ENCODE measurements around the gene XXYLT1. TPM values are rescaled to one million over a fixed set of nuclear protein-coding genes. Genes with fewer than 3 reads are reported as not detected.

The XXYLT1 gene
- total and polyA plus RNA-seq, 2 of the 8 experiments (the other 6 are each of a cell fraction or from before 2014, with no cell fraction given): 18.9 to 23.8 TPM

- Histone ChIP-seq H3K4me2 (ENCODE audit: insufficient read depth in 1 of 2, low read depth in 2 of 2, low read length in 2 of 2) (no peak overlapping the region), H4K8ac (ENCODE audit: extremely low read depth, insufficient read depth, low read length) (no peak overlapping the region), H3K9ac (replicated peaks in 1 of 4; ENCODE audit: extremely low read depth in 1 of 4, low read depth in 3 of 4, low read length in 3 of 4) (no peak overlapping the region), H3K4ac (replicated peaks; ENCODE audit: insufficient read length, low read depth, low read length) (no peak overlapping the region), H2BK5ac (ENCODE audit: low read depth, low read length) (no peak overlapping the region), H3K4me3 (ENCODE audit: extremely low read depth in 1 of 4, insufficient read depth in 2 of 4, low read depth in 3 of 4, low read length in 4 of 4) (no peak overlapping the region), H3K18ac (ENCODE audit: extremely low read depth, low read length) (no peak overlapping the region), H4K5ac (ENCODE audit: insufficient read length, low read depth, low read length) (no peak overlapping the region), H2BK15ac (ENCODE audit: low read length) (no peak overlapping the region), H3K27ac (ENCODE audit: low read depth, low read length) (no peak overlapping the region), H3K4me1 (replicated peaks in 1 of 4; ENCODE audit: control insufficient read depth in 3 of 4, insufficient read depth in 4 of 4, low read length in 3 of 4) (peaks cover 0 to 11% (median 5%) of the 10 kb centered on the region in 4 experiments; a peak in 4 of 7 replicates), H3K23ac (ENCODE audit: insufficient read length) (no peak overlapping the region), H2BK12ac (ENCODE audit: low read depth, low read length) (no peak overlapping the region), H3K36me3 (ENCODE audit: control insufficient read depth in 2 of 4, insufficient read depth in 4 of 4, low read length in 3 of 4) (no peaks in the 10 kb centered on the region), H2AK5ac (ENCODE audit: low read depth, low read length) (no peak overlapping the region), H3K79me2 (ENCODE audit: control insufficient read depth in 1 of 2, insufficient read depth in 2 of 2, low read length in 2 of 2) (no peaks in the 10 kb centered on the region), H2BK120ac (replicated peaks; ENCODE audit: low read depth, low read length) (no peak overlapping the region), H2AFZ (ENCODE audit: low read length) (no peak overlapping the region), H3K27me3 (replicated peaks in 1 of 4; ENCODE audit: control insufficient read depth in 3 of 4, extremely low read depth in 1 of 4, insufficient read depth in 3 of 4, low read length in 3 of 4) (no peaks in the 10 kb centered on the region), H3K9me3 (ENCODE audit: insufficient read depth in 2 of 2, low read depth in 1 of 2, low read length in 1 of 2) (no peaks in the 10 kb centered on the region), H3K14ac (ENCODE audit: insufficient read length) (no peak overlapping the region), H2BK20ac (ENCODE audit: low read length) (no peak overlapping the region), H3K56ac (replicated peaks; ENCODE audit: insufficient read length, low read depth, low read length) (no peak overlapping the region), H4K20me1 (replicated peaks in 1 of 2; ENCODE audit: control insufficient read depth in 1 of 2, insufficient read depth in 2 of 2, low read length in 2 of 2) (peaks cover 0 to 2% of the 10 kb centered on the region in 2 experiments), H3K23me2 (ENCODE audit: low read depth, low read length) (no peaks in the 10 kb centered on the region), H3K79me1 (ENCODE audit: low read depth, low read length) (no peaks in the 10 kb centered on the region; the same call in 1 of the 2 replicates), H4K91ac (replicated peaks; ENCODE audit: insufficient read length, low read length) (no peak overlapping the region)
- TF ChIP-seq CHD1 (IDR thresholded peaks at IDR 0.05; ENCODE audit: low read depth, low read length) (no peak), E2F6 (IDR thresholded peaks at IDR 0.05) (0 out of 2 replicates have a peak, but pooled peaks have one; percentile 46), TAF1 (IDR thresholded peaks at IDR 0.05; ENCODE audit: low read depth, low read length) (no peak), POLR2A (IDR thresholded peaks at IDR 0.05; ENCODE audit: control extremely low read depth in 1 of 2, low read depth in 2 of 2, low read length in 2 of 2) (no peak)
- POLR2A ChIA-PET (ENCODE audit: partially characterized antibody): interaction anchor here (1.8 kb wide), 1 partner anchor 12 kb away, joined by 6 read pairs; no protein-coding TSS in a partner anchor
- FAIRE-seq: no peak
- no peak for DNase-seq (ENCODE audit: low read depth in 1 of 2, low spot score in 2 of 2)
- CTCF ChIA-PET (ENCODE audit: partially characterized antibody): interaction anchor here (0.6 to 1.5 kb wide), 5 partner anchors 12 to 449 kb away, joined by 3 to 4 read pairs (median 3); no protein-coding TSS in a partner anchor
- WGBS, 2 experiments (ENCODE audit: extremely low coverage in 1 of 2, insufficient coverage in 1 of 2, insufficient read length in 1 of 2, insufficient replicate concordance in 2 of 2, low coverage in 1 of 2, low lambda C conversion rate in 2 of 2, missing lambda C conversion rate in 1 of 2): 86% methylated on average over 12 of the region's 14 CpGs; no CpG with 5 or more reads in 1 of the 2 experiments
Measured at GRCh38 chr3:195075199-195075940, 195.6 kb downstream of the XXYLT1 start.
